Hematopoietic multipotent progenitor cell treated with erythropoietin and hydrocortisone succinate and interleukin-3 and kit ligand, for 17 days (in vitro differentiated cells): ENCODE results near the gene DLGAP1.
"Not testable (repeated sequence)": the region's sequence is repeated elsewhere in the genome, so short reads cannot be mapped to it uniquely, and the experiment has no call there.

Experiments used
- DNase-seq: peaks from one replicate; pipeline ENCODE4 v3.0.0-alpha.2; 2015; ENCODE audit warnings: low spot score

DLGAP1 gene

DNA sequence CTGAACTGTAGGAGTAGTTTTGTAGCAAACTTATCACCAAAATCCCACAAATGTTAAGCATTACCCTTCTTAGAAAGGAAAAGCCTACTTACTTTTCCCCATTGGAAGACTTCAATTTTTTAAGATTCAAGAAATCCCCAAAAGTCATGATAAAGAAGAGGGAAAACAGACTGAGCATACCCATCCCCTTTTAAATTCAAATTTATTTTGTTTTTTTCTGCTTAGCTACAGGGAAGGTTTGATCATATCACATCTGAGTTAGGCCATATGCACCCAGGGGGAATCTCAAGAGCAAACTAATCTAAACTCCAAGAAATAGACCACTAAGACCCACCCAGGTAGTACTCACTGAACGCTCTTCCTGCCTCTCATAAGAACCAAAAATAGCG lies 830.6 kb downstream of the DLGAP1 start:
- no peak for DNase-seq

DNA sequence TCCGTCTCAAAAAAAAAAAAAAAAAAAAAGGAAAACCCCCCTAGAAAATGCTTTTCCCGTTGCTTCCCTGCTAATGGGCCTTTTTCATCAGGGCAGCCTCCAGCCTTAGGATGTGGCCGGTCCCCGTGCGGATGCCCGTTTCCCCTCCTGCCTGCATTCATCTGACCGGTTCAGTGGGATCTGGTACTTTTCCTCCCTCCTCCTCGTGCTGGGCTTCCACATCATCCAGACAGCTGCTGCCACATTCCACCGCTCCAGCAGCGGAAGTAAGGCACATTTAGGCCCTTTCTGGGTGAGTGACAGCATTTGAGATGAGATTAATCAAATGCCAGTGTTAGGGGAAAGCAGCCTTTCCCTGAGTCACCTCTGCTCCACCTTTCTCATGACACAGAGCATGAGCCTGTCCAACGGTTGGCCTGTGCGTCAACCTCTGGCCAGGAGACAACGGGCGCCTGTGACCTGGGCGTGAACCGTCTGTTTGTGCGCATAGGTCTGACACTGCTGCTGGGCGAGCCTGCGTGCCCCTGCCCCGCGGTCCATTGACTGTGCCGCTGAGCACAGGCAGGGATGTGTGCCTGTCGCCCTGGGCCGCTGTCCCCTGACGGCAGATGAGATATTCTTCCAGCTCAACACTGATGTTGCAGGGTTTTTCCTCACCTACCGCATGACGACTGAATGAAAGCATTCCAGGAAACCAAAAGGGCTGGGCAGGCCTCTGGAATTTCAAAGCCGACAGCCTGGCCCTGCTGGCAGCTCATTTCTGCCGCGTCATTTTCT lies 831.1 kb downstream of the DLGAP1 start:
- DNase-seq = peak; percentile 94

DNA sequence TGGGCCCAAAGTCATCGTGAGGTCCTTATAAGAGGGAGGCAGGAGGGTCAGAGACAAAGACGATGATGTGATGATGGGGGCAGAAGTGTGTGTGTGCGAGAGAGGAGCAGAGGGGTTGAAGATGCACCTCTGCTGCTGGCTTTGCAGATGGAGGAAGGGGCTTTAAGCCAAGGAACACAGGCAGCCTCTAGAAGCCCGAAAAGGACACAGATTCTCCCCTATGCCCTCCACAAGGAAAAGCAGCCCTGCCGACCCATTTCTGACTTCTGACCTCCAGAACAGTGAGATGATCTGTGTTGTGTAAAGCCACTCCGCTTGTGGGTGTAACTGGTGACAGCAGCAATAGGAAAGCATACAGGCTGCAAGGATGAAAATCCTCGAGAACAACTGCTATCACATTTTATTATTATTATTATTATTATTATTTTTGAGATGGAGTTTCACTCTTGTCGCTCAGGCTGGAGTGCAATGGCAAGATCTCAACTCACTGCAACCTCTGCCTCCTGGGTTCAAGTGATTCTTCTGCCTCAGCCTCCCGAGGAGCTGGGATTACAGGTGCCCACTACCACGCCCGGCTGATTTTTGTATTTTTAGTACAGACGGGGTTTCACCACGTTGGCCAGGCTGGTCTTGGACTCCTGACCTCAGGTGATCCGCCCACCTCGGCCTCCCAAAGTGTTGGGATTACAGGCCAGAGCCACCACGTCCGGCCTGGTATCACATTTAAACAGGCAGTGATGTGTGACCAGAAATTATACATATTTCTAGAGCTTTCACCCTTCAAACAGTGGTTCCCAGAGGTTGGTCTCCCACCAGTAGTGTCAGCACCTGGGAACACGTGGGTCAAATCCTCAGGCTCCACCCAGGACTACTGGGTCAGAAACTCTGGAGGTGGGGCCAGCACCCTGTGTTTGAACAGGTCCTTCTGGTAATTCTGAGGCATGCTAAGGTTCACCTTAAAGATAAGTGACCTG lies 834.7 kb downstream of the DLGAP1 start:
- DNase-seq = no peak

DNA sequence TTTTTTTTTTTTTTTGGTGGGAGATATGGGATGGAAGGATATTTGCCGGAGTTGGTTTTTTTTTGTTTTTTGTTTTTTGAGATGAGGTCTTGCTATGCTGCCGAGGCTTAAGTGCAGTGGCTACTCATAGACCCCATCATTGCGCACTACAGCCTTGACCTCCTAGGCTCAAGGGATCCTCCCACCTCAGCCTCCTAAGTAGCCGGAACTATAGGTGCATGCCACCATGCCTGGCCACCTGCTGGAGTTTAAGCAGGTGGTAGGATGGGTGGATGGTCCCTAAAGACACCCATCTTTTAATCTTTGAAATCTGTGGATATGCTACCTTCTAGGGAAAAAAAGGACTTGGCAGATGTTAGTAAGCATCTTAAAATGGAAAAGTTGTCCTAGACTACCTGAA lies 835.4 kb downstream of the DLGAP1 start:
- no peak for DNase-seq

DNA sequence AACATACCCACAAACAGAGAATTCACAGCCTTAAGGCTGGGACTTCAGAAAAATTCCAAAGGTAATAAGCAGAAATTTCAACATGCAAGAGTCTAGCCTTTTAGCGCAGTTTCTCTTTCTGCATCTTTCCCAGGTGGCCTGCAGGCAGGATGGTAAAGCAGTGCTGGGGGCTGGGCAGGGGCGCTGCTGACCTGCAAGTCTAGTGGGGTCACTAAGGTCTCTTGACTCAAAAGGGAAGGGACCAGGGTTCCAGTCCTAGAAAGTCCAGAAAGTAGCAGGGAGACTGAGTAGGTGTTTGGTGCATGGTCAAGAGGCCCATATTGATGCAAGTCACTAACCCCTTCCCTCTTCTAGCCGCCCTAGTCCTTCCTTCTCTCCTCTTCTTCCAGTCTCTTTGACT lies 835.9 kb downstream of the DLGAP1 start:
- DNase-seq = no peak

DNA sequence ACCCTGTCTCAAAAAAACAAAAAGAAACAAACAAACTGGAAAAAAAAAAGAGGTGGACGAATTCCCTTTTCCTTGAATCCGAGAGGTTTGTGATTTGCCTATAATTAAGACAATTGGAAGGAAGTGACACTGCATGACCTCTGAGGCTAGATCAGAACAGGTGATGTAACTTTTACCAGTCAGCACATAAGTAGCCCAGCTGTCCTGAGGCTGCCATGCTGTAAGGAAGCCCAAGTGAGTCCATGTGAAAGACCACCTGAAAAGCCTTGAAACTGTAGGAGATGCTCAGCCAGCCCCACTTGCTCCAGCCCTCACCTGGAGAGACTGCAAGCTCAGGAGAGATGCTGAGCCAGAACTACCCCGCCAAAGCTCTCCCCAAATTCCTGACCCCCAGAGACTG lies 838.4 kb downstream of the DLGAP1 start:
- no peak for DNase-seq

DNA sequence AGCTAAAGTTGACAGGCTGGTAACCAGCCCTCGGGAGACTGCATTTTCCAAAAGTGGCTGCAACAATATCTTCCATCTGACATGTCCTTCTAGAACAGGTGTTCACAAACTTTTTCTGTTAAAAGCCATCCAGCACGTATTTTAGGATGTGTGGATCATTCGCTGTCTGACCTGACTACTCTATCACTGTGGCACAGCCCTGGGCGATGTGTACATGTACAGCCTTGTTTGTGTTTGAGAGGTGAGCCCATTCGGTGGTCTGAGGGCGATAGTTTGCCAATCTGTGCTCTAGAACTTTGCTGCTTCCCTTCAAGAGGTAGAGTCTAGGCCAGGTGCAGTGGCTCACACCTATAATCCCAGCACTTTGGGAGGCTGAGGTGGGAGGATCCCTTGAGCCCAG lies 839.0 kb downstream of the DLGAP1 start:
- no peak for DNase-seq

DNA sequence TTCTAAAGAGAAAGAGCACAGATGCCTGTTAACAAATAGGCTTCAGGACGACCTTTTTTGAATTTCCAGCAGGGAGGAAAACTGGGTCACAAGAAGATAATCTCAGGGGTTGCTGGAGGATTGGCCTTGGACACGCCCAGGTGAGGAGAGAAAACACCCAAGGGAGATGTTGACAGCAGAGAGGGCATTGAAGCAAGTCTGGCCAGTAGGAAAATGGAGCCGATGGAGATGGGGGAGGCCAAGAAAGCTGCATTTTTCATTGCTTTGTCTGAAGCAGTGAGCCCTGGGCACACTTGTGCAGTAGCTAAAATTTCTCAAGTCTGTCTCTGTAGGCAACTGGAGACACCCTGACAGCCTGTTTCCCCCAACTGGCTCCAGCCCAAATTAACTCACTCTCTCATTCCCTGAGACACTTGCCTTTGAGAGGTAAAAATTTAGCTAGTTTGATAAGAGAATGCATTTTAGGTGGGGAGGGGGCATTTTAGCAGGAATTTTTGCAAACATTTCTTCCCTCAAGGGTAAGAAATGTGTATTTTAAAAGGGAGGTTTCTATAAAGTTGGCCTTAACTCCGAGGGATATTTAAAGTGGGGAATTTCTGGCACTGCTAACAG lies 839.6 kb downstream of the DLGAP1 start:
- peak; percentile 72 for DNase-seq

DNA sequence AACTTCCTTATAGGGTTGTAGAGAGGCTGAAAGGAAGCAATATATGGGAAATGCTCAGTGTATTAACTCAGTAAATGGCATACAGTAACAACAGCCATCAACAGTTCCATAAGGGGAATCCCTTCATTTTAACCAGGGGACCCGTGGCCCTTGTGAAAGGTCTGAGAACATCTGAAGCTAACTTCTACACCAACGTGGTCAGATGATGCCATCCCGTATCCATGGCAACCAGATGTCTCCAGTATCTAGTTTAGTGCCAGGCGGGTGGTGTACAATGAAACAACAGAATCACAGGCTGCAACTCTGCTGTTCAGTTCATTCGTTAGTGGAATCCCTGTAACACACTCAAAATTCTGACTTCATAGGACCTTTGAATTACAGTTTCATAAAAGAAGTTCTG lies 842.8 kb downstream of the DLGAP1 start:
- peak; percentile 67 for DNase-seq

DNA sequence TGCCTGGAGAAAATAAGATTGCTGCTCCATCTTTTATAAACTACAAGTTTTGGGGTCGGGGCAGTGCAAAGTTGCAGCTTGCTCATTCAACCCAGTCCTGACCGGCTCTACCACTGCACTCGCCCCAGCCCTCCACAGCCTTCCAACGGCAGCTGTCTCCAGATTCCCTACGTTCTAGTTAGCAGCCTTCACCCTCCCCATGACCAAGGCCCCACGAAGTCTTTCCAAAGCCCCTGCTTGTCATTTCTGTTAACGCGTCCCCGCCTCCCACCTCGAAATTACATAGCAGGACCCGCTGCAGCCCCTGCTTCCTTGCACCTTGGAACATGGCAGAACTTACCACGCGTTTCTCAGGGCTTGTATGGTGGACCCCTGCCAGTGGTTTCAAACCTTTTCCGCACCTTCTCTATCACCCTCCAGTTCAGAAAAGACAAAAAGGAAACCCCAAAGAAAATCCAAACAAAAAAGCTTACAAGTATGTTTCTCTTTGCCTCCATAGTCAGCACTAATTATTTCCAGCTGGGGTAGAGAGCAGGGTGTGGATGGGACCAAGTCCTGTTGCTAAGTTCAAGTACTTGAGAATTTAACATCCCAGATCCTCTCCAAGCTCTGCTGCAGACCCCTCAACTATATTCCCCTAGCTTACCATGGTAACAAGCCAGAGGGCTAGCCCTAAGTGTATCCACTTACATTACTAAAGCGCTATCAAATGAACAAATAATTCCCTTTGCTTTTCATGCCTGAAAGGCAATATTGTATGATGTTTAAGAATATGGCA lies 843.6 kb downstream of the DLGAP1 start:
- no peak for DNase-seq

DNA sequence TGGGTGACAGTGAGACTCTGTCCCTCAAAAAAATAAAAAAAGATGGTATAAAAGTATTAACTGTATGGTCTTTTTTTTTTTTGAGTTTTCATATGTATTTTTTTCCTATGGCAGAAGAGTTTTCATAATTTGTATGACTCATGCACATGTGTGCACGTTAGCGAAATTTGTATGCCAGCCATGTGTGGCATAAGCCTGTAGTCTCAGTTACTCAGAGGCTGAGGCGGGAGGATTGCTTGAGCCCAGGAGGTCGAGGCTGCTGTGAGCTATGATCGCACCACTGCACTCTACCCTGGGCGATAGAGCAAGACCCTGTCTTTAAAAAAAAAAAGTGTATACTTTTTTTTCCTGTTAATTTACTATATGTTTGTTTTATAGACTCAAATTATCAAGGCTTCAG lies 844.3 kb downstream of the DLGAP1 start:
- DNase-seq = no peak

DNA sequence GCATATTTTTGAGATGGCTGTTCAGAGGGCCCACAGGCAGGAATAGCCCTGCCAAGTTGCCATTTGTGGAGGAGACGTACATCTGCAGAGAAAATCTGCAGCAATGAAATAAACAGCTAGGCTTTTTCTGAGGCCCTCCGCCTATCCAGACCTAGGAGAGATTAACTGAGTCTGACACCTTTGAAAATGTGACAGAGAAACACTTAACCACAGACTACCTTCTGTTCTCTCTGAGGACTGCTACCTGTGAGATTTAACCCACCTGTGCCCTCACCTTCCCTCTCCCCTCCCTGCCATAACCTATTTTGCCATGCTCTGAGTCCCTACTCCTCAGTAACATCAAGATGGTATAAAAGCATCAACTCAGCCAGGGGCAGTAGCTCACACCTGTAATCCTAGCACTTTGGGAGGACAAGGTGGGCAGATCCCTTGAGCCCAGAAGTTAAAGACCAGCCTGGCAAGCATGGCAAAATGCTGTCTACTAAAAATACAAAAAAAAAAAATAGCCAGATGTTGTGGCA lies 844.9 kb downstream of the DLGAP1 start:
- DNase-seq = no peak

DNA sequence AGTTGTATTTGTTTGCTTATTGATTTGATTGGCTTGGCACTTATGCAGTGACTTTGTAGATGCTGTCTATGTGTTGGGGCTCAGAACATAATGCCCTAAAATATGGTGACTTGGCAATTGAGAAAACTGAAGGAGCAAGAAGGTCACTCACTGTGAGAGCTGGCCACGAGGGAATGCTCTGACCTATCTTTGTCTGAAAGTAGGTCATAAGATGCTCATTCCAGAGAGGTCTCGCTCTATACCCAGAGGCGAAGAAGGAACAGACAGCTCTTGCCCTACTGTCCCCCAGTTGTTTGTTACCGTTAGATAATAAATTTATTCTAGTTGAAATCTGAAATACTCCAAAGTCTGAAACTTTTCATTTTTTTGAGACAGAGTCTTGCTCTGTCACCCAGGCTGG lies 846.6 kb downstream of the DLGAP1 start:
- no peak for DNase-seq

DNA sequence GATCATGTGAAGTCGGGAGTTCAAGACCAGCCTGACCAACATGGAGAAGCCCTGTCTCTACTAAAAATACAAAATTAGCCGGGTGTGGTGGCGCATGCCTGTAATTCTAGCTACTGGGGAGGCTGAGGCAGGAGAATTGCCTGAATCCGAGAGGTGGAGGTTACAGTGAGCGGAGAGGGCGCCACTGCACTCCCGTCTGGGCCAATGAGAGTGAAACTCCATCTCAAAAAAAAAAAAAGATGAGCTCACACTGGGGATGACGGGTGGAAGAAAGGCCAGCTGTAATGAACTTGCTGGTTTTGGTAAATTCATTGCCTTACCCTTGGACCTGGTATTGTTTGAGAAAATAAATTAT lies 847.0 kb downstream of the DLGAP1 start:
- not testable (repeated sequence) for DNase-seq

DNA sequence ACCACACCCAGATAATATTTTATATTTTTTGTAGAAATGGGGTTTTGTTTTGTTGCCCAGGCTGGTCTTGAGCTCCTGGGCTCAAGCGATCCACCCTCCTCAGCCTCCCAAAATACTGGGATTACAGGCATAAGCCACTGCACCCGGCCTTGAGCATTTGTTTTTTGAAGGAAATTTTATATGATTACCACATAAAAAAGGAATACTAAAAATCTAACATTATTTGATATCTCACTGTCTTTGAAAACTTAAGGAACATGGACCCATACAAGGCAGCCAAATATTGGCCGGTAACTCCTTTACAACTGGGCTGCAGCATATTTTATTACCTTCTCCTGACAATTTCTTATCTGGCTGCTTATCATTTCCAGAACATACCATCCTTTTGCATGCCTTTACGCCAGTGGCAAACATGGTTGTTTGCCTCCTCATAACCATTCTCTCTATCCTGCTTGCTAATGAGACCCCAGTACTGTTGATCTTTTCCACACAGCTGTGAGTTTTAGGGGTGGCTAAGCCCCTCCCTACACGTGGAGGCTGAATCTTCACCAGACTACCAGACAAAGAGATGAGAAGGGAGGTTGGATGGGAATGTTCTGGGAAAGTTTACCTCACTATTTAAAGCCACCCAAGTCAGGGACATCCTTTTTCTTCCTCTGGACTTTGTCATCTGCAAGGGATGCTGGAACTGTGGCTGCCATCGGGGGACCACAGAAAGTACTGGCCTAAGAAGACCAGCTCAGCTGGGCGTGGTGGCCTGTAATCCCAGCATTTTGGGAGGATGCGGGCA lies 847.6 kb downstream of the DLGAP1 start:
- peak; percentile 76 for DNase-seq

DNA sequence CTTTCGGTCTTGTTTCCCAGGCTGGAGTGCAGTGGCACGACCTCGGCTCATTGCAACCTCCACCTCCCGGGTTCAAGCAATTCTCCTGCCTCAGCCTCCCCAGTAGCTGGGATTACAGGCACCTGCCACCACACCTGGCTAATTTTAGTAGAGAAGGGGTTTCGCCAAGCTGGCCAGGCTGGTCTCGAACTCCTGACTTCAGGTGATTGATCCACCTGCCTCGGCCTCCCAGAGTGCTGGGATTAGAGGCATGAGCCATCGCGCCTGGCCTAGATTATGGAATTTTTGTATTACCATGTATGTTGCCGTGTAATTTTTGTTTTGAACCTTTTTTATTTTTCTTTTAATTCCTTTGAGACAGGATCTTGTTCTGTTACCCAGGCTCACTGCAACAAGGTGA lies 848.2 kb downstream of the DLGAP1 start:
- DNase-seq = not testable (repeated sequence)

DNA sequence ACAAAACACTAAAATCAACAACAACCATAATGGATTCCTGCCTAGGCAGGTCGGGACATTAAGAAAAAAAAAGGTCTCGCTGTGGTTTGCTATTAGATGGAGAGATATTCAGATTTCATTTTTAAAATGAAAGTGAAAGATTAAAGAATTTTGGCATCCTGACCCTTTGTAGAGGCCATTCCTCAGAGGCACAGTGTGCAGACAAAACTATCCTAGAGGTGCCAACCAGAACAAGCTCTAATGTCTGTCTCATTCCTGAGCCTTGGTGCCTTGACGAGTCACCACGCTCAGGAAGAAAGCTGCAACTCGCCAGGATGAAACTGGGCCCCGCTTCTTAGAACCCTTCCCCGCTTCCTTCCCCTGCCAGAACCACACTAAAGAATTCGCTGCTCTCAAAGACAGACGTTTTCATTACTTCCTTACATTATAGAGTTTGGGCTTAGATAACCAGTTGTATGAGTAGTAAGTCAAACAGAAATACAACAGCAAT lies 849.1 kb downstream of the DLGAP1 start:
- peak; percentile 83 for DNase-seq

DNA sequence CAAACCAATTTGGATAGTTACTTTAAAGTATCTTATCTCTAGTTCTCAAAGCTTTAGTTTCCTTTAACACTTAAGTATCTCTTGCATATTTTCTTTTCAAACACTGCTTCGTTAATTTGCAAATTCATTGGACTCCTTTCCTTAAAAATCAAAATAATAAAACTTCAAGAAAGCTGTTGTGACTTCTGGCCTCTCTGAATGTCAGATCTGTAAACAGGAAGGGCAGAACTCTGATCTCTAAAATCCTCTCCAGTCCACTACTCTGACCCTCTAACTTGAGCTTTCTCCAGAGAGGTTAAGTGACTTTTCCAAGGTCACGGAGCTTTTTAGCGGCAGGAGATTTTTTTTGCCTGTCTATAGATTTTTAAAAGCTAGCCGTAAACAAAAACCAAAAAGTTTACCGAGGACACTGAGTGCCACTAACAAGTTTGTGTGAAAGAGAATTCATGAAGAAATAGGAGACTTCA lies 849.6 kb downstream of the DLGAP1 start:
- peak; percentile 80 for DNase-seq

DNA sequence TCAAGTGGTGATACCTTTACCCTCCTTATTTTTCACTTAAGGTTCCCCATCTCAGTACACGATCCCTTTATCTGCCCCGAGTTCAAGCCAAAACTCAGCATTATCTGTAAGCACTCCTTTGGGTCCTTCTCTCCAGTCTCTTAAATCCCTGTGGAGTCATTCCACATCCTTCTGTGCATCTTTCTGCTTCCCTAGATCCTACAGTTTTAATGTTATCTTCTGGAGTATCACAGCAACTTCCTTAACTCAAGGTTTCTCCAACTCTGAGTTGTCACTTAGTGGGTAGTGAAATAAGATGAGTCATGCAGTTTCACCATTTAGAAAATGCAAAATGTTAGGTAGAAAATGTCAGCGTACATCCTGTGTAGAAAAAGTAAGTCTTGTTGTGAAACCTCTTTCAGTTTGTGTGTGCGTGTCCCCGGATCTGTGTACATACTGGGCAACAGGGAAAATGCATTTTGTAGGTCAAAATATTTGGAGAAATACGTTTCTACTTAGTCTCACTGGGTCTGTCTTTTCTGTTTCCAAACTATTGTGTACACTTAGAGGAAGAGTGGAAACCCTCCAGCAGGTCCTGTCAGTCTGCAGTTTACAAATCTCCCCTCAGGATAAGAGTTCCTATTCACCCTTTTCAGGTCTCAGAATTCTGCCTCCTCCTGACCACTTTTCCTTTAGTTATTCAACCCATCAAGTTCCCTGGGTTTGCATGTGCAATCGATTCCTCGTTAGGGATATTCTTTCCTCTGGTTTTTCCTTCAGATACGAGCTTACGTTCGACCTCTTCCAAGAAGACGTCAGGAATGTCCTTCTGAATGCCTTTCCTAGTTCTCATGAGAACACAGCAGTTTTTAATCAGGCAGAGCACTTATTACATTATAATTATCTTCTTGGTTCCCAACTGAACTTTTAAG lies 850.4 kb downstream of the DLGAP1 start:
- DNase-seq = peak; percentile 91

DNA sequence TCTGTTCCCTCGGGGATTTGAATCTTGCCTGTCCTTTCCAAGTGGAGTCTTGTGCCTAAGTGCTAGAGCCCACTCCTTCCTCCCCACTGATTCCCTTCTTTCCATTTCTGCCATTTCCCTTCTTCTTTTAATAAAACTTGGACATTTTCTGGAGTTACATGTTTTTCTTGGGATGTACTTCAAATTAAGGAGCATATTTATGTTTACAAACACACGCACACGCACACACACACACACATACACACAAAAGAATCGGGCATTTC lies 850.9 kb downstream of the DLGAP1 start:
- DNase-seq = no peak
